ENCODE data around the gene VWA3B.
"Not testable (repeated sequence)": the region's sequence is repeated elsewhere in the genome, so short reads cannot be mapped to it uniquely, and the experiment has no call there.

VWA3B gene

DNA sequence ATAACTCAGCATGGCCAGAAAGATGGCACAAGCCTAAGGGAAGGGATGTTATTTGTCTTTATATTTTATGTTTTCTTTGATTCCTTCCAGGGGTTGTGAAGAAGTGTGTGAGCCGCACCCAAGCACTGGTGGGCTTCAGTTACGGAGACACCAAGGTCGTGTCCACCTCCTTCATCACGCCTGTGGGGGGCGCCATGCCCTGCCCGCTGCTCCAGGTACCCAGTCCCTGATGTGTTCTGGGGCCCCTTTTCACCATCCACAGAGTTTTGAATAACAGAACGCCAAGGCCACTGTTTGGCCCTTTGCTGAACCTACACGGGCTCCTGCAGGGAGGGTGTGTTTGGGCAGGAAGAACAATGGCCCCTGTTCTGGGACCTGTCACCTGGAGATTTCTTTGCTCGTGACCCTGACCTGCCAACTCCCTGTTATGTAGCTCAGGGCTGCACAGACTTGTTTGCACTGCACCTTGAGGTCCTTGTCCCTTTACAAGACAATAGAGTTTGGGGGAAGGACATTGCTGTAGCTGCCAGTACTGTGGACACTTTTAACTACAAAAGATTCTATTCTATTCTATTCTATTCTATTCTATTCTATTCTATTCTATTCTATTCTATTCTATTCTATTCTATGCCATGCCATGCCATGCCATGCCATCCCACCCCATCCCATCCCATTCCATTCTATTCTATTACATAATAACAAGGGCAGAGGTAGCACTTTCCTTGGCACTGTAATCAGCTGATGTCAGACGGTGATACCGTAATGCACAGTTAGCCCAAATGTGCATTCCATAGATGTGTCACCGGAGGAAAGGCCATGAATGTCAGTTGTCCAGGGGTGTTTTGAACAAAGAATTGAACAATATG, 211.1 kb downstream of the VWA3B start:
- no peak for DNase-seq (ENCODE audit: low spot score)

DNA sequence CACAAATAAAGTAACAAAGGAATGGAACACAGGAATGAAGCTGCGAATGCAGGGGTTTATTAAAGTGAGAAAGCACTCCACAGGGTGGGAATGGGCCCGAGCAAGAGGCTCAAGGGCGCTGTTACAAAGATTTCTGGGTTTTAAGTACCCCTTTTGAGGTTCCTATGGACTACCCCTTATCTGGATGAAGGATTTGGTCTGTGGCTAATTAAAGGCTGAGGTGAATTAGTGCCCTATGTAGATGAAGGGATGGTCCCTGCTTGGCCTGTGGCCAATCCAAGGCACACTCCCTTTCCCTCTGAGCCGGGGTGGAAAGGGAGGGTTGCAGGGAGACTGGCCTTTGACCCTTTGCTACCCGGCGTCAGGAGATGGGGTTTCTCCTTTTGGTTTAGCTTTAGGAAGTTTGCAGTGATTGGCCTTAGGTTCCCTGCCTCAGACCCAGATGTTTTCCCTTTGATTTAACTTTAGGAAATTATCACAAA, 211.8 kb downstream of the VWA3B start:
- DNase-seq (ENCODE audit: low spot score), result no peak

DNA sequence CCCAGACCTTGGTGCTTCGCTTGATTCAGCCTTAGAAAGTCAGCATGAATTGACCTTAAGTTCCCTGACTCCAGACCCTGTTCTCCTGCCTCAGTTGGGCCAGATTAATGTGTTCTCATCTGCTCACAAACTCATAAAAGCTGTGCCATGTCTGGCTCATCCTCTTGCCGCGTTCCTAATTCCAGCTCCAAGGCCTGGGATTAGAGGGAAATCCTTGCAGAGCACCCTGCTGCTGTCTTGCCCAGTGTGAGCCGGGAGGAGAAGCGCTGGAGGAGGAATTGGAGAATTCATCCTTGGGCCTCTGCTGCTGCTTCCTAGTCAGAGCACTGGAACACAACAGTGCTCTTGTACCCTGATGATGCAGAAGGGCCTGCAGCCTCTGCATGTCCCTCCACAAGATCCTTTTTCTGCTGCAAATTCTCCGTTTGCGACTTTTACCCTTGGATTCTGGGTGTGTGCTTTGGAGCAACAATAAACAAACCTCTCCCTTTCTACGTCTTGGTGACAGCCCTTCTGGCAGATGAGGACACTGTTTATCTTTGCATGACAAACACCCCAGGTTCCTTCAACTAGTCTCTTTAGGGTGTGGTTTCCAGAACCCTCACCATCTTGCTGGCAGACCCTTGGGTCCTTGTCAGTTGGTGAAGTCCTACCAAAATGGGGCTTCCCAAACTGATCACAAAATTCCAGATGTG, 212.4 kb downstream of the VWA3B start:
- DNase-seq (ENCODE audit: low spot score), result no peak

DNA sequence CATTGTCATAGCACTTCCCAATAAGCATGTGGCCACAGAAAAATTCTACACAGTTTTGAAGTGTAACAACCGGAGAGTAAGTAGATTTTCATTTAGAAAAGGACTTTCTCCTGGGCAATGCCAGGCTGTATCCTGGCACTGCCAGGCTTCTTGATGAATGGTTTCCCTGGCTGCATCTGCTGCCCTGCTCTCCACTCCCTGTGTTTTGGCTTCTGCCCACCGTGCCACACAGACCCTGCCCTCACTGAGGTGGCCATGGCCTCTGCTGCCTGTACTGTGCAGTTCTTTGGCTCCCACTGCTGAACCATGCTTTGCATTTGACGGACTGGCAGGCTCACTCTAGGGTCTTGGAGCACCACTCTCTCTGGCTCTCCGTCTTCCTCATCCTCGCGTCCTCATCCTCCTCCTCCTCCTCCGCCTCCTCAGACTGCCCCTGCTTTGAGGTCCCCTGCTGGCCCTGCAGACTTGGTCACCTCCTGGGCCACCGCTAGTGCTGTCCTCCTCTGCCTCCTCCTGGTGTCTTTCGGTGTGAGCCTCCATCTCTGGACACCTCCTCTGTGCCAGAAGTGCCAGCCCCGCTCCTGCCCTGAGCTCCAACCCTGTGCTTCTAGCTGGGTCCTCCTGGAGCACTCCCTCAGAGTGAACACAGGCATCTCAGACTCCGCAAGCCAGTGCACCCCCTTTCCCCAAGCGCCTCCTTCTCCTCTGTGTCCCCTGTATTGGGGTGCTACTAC, 213.3 kb downstream of the VWA3B start:
- DNase-seq (ENCODE audit: low spot score), result no peak

DNA sequence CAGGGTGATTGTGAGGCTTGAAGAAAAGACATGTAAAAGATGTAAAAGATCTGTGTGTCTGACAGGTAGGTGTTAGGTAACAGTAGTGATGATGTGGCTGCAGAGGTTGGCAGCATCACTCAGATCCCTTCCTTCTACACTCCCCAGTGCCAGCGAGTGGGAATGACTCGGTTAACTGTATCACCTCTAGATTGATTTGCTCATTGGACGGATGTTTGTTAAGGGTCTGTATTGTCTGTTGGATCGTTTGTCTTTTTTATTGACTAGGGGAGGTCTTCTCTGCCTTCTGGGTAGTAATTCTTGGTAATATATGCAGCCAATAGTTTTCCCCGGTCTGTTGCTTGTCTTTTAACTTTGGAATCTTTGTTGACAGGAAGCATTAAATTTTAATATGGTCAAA, 214.5 kb downstream of the VWA3B start:
- no peak for DNase-seq (ENCODE audit: low spot score)

DNA sequence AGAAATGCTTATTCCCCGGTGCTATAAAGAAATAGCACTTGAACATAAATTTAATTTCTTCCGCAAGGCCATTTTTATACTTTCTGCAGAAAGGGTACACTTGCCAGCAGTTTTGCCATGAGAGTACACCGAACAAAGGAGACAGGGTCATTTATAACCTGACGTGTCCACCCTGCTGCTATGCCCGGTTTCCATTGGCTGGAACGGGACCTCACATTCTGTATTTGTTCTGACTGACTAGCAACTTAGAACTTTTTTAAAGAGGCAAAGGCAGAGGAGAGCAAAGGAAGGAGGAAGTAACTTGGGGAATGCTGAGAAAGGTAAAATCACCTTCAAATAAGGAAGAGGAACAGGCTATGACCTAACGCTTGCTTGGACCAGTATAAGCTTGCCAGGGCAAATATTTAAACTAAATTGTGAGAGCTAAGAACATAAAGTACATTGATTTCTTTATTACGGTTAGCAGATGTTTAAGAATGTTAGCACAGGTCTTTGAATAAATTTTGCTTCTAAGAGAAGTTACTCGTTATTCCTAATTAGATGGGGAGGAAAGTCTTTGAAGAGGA, 220.2 kb downstream of the VWA3B start:
- not testable (repeated sequence) for DNase-seq (ENCODE audit: low spot score)

DNA sequence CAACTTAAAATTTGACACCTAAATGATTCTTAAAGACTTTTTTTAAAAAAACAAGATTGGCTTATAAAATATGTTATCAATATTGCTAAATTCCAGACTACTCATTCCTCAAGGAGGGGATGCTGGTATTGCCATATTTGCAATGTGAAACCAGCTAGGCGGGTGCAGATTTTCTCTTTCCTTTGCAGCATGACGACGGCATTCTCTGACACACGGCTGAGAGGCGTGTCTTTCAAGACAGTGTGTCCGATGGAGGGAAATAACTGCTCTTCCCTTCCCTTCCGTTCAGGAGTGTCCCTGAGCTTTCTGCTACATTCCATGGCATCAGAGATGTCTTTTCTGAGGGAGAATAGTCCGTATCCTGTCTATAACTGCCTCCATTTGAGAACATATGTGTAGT, 221.1 kb downstream of the VWA3B start:
- no peak for DNase-seq (ENCODE audit: low spot score)

DNA sequence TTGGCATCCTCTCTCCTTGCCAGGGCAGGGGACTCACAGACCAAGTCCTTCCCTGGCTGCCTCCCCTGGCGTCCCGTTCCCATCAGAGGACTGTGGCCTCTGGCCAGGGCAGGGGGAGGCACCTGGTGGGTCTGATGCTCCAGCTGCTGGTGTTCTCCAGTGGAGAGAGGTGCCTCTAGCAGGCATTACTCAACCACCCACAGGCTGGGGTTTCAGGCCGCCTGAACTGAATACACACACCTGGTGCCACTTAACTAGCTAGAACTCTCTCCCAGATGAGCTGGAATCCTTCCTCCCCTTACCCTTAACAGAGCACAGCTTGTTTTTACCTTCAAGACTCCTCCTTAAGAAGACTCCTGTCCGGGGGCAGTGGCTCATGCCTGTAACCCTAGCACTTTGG, 221.6 kb downstream of the VWA3B start:
- no peak for DNase-seq (ENCODE audit: low spot score)

DNA sequence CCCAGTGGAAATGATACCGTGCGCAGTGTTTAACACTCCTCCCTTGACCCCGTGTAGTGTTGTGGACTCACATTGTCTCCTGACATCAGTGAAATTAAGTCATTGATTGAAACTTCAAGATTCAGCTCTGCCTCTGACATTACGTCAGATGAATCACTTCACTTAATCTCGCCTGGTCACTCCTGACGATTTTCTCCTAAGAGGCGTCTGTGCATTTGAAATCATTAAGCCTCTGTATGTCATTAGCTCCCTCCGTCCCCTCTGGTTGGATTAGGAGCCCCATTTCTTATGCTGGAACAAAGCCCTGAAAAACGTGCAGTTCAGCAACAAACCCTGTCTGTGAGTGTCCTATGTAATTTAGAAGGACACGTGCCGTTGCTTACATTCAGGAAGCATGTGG, 222.6 kb downstream of the VWA3B start:
- DNase-seq (ENCODE audit: low spot score), result no peak

DNA sequence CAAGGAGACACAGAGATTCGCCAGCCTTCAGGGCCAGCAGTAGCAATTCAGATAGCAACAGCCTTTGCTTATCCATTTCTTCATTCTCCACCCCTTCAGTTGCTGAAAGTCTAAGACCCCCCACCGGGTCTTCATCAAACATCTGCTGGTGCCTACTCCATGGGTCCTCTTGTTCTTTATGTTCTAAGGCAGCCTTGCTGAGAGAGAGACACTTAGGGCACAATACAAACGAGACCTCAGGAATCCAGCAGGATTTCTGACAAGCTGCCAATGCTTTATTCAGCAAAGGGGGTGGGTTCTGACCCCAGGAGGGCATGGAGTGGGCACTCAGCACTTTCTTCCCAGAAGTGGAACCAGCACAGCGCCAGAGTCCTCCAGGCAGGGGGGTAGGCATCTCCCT, 223.0 kb downstream of the VWA3B start:
- no peak for DNase-seq (ENCODE audit: low spot score)

DNA sequence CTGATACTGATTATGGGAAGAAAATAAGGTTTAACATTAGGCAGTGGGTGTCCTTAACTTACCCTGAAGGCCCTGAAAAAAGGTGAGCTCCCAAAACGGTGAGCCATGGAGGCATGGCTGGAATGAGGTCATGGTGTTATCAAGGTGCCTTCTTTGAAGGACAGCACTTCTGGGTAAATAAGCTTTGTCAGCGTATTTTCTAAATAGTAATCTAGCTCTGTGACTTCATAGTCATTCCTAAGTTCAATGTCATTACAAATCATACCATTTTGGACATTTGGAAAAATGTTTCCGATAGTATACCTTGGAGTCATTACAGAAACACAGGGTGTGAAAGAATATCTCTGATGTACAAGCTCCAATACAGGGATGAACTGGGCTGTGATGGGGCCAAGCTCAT, 224.1 kb downstream of the VWA3B start:
- DNase-seq (ENCODE audit: low spot score), result no peak

DNA sequence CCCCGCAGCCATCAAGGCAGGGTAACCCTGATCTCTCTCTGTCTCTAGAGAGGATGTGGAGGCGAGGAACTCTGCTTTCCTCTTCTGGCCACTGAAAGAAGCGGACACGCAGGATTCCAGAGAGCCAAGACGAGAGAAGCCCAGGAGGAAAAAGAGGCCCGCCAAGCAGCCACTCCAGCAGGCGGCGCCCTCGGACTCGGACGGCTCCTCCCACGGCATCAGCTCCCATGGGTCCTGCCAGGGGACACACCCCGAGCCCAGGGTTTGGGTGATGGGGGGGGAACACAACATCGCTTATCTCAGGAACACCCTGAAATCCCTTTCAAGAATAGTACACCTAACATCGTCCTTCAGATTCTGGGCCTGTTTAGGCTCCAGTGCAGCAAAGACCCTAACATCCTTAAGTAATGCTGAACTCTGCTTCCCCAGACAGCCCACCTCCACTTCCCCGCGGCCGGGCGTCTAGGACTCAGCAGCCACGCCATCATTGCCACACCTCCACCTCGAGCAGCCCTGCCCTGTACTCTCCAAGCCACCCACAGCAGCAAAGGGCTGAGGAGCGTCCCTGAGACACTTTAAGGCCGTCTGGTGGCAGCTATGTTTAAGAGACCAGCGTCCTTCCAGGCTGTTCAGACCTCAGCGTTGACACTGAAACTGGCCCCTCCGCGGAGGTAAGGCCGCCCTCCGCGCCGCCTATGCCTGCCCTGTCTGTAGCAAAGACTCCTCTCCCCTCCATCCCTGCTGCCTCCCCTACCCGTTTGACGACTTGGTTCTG, 225.0 kb downstream of the VWA3B start:
- no peak for DNase-seq (ENCODE audit: low spot score)

DNA sequence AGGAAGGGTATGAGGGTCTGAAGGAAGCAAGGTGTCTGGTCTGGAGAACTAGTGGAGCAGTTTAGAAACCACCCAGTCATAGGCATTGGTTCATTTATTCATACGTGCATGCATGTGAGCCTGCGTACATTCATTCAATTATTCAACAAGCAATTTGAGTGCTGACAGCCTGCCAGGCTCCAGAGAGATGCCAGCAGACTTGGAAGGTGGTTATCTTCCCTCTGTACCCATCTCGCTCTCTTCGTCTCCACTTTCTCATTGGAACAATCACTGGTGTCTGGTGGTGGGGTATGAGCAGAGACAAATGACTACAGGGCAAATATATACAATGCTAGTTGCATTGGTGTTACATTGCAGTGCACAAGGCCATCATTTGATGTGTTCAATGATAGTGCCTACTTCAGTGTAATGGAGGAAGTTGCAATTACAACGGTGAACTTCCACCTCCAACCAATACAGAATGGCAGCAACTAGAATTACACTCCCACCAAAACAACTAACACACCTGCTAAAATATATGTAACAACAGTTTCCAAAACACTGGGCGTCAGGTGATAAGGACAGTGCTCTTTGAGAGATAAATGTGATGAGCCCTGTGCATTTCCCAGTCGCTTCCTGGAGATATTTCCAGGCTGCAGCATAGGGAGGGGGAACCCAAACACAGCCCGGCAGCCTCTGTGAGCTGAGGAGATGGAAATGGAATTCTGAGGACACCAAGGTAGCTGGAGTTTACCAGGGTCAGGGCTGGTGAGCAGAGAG, 226.7 kb downstream of the VWA3B start:
- no peak for DNase-seq (ENCODE audit: low spot score)

DNA sequence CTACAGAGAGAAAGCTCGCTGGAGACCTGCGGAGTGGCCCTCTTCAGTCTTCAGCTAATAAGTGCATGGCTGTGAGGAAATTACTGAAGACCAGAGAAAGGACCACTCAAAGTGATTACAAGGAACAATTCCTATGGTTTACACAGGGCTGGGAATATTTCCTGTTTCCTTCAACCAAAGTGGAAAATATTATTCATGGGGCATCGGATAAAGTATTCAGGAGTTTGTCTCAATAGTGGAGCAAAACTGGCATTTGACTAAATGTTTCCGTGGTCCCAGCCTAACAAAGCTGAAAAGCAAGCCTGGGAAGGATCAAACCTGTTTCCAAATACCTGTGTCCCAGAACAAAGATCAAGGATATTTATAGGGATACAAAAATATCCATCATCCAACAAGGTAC, 227.3 kb downstream of the VWA3B start:
- DNase-seq (ENCODE audit: low spot score), result no peak

DNA sequence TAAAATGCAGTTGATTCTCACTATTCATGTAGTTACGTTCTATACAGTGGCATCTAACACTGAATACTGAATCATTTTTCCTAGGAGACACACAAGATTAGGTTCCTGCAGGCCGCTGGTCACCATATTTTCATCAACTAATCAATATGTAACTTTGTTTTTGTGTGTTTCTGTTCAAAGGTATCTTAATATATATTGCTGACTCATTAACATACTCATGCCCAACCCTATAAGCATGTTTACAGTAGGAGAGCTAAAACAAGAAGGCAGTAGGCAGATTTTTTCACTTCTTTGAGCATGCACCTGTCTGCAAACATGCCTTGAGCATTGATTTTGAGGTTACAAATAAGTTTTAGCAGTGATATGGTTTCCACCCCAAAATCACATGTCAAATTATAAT, 229.0 kb downstream of the VWA3B start:
- no peak for DNase-seq (ENCODE audit: low spot score)

DNA sequence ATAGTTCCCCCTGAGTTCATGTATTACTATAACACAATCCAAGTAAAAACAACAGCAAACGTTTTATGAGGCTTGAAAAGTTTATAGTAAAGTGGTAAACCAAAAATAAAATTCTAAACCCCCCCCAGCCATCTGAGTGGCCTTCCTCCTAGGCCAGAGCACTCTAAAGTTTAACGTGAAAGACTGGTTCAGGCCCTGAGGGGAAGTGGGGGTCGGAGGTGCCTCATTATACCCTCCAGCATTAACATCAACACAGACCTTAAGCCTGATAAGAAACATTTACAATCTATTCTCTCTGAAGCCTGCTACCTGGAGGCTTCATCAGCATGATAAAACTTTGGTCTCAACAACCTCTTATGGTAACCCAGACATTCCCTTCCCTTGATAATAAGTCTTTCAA, 230.2 kb downstream of the VWA3B start:
- no peak for DNase-seq (ENCODE audit: low spot score)

DNA sequence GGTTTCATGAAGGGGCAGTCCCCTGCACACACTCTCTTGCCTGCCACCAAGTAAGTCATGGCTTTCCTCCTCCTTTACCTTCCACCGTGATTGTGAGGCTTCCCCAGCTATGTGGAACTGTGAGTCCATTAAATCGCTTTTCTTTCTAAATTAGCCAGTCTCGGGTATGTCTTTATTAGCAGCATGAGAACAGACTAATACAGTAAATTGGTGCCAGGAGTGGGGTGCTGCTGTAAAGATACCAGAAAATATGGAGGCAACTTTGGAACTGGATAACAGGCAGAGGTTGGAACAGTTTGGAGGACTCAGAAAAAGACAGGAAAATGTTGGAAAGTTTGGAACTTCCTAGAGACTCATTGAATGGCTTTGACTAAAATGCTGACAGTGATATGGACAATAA, 233.2 kb downstream of the VWA3B start:
- DNase-seq (ENCODE audit: low spot score), result not testable (repeated sequence)

DNA sequence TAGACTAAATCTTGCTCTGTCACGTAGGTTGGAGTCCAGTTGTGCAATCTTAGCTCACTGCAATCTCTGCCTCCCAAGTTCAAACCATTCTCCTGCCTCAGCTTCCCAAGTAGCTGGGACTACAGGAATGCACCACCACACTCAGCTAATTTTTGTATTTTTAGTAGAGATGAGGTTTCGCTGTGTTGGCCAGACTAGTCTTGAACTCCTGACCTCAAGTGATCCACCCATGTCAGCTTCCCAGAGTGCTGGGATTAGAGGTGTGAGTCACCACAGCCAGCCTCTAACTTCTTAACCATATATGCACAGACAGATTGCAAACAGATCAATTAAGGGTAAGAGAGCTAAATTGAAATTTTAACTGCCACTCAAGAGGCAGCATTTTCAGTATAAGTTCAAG, 237.2 kb downstream of the VWA3B start:
- no peak for DNase-seq (ENCODE audit: low spot score)

DNA sequence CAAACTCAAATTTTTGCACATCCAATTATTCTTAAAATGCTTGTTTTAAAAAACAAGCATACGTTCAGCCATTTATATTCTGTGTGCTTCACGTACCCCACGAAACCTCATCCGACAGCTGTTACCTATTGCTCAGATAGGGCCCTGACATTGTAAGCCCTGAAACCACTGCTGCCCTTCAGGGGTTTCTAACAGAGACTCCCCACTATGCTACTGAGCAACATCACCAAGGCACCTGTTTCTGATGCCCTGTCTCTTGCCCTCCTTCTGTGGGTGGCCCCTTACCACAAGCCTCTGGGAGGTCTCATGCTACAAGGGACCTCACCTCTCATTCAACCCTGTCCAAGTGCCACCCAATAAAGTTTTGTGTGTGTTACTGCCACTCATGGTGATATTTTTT, 240.8 kb downstream of the VWA3B start:
- DNase-seq (ENCODE audit: low spot score), result no peak

DNA sequence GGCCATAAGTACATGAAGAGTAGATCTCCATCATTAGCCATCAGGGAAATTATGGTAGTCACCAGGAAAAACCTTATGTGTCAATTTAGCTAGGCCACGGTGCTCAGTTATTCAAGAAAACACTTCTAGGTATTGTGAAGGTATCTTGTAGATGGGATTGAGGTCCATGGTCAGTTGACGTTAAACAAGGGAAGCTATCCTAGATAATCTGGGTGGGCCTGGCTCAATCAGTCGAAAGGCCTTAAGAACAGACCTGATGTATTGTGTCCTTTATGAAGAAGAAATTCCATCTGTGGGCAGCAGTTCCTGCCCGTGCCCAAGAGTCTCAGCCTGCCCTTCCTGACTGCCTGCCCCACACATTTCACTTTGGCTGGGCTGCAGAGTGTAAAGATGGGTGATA, 242.6 kb downstream of the VWA3B start:
- no peak for DNase-seq (ENCODE audit: low spot score)

DNA sequence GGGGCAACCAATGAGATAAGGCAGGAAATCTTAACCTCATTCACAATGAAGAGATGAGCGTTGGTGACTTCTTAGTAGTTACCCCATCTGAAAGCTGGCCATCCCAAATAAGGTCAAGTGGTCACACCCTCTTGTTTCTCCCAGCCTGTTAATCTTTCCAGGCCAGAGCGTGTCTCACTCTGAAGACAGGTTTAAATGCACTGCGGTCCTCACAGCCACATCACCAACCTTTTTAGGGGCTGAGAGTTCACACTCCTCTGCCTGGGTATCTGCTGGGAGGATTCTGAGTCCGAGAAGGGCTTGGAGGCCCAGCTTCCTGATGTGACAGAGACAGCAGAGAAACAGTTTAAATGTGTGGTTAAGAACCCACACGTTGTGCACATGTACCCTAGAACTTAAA, 246.0 kb downstream of the VWA3B start:
- DNase-seq (ENCODE audit: low spot score), result no peak
